Activated B cell treated with CpG ODN at 0.5 μM for 24 hours (primary cell): ENCODE data around the gene PPIL3. TPM values are rescaled to one million over a fixed set of nuclear protein-coding genes. Genes with fewer than 3 reads are reported as not detected.

ENCODE experiments used
- total RNA-seq: library from RNA; stranded (reverse); gene quantifications from 2 replicates; pipeline ENCODE4 v1.2.3, GENCODE V29; 2022

PPIL3 gene
- total RNA-seq, 1 donor from 2014 or later: 52.5 TPM

Other genes starting within 250 kb of the PPIL3 start
- 174 and 197 TPM in 2 replicates for gene BZW1, start 77.2 kb downstream of the PPIL3 start, total RNA-seq
- gene CLK1, start 24.4 kb downstream of the PPIL3 start, total RNA-seq: 173 and 203 TPM in 2 replicates
- gene NIF3L1, start 294 bp upstream of the PPIL3 start, total RNA-seq: 32.2 and 32.3 TPM in 2 replicates
- gene ORC2, start 74.6 kb upstream of the PPIL3 start, total RNA-seq: 36.8 and 38.1 TPM in 2 replicates
- 32.0 and 39.6 TPM in 2 replicates for gene HYCC2, start 182.6 kb upstream of the PPIL3 start, total RNA-seq
- 85.4 and 94.2 TPM in 2 replicates for gene NDUFB3, start 182.9 kb upstream of the PPIL3 start, total RNA-seq
- gene CFLAR, start 227.1 kb upstream of the PPIL3 start, total RNA-seq: 274 and 320 TPM in 2 replicates